Naive thymus-derived CD4-positive, alpha-beta T cell (primary cell): ENCODE data around the gene GPHN. TPM values are rescaled to one million over a fixed set of nuclear protein-coding genes. Genes with fewer than 3 reads are reported as not detected.
"Not testable (repeated sequence)": the region's sequence is repeated elsewhere in the genome, so short reads cannot be mapped to it uniquely, and the experiment has no call there.

Experiments used
- ATAC-seq: fragments of 150-1000 bp; cut with Tn5 transposase; 2 replicates; pipeline ENCODE4 v1.10.0; 2021; ENCODE audit warnings: mild to moderate bottlenecking, moderate library complexity
- CTCF ChIA-PET: fragments of 350-600 bp; sonication (Branson Sonifier 250); formaldehyde crosslinking; loops from one replicate; lab custom pipeline; 2021; ENCODE audit warnings: antibody characterized with exemption; lab: Charles Lee
- POLR2A ChIA-PET: fragments of 350-600 bp; sonication (Branson Sonifier 250); formaldehyde crosslinking; loops from one replicate; lab custom pipeline; 2021; ENCODE audit warnings: antibody characterized with exemption, inconsistent platforms; lab: Charles Lee
- DNase-seq, 9 donors: peaks; one replicate each; pipeline versions ENCODE4 v3.0.0 to v3.0.0-alpha.2; 2020 to 2022; ENCODE audit warnings: mixed read lengths in 1 of 9
- H3K27ac ChIP-seq: one replicate; pipeline ENCODE4 v1.7.0; 2013; ENCODE audit warnings: mild to moderate bottlenecking, low read depth, low read length, moderate library complexity
- H3K27me3 ChIP-seq, 2 donors: one replicate each; pipeline ENCODE4 v1.7.0; 2013; ENCODE audit warnings: low read length in 2 of 2, mild to moderate bottlenecking in 2 of 2, moderate library complexity in 2 of 2; ENCODE audit not compliant: control insufficient read depth in 2 of 2, insufficient read depth in 2 of 2
- H3K36me3 ChIP-seq, 3 experiments: 1 replicate in 2 of 3; 2 replicates in 1 of 3; pipeline ENCODE4 v1.7.0; 2013; ENCODE audit warnings: low read length in 3 of 3, mild to moderate bottlenecking in 3 of 3, moderate library complexity in 1 of 3; ENCODE audit not compliant: insufficient read depth in 3 of 3, control insufficient read depth in 2 of 3
- H3K4me1 ChIP-seq, 2 donors: one replicate each; pipeline ENCODE4 v1.7.0; 2013; ENCODE audit warnings: low read length in 2 of 2, mild to moderate bottlenecking in 2 of 2, moderate library complexity in 1 of 2; ENCODE audit not compliant: control insufficient read depth in 2 of 2, insufficient read depth in 2 of 2
- H3K4me3 ChIP-seq: 2 replicates; pipeline ENCODE4 v1.7.0; 2013; ENCODE audit warnings: mild to moderate bottlenecking, low read length
- H3K9me3 ChIP-seq, 3 experiments: 1 replicate in 2 of 3; 2 replicates in 1 of 3; pipeline ENCODE4 v1.7.0; 2013; ENCODE audit warnings: low read length in 3 of 3; ENCODE audit not compliant: control insufficient read depth in 2 of 3
- H3K27ac Mint-ChIP-seq, 9 donors: one replicate each; pipeline ENCODE4 v1.8.0; 2020 to 2022; ENCODE audit warnings: mixed read lengths in 9 of 9, mild to moderate bottlenecking in 8 of 9, moderate library complexity in 5 of 9, inconsistent platforms in 2 of 9
- H3K27me3 Mint-ChIP-seq, 5 donors: one replicate each; pipeline ENCODE4 v1.8.0; 2021 to 2022; ENCODE audit warnings: mixed read lengths in 5 of 5, mild to moderate bottlenecking in 1 of 5
- H3K36me3 Mint-ChIP-seq, 5 donors: one replicate each; pipeline ENCODE4 v1.8.0; 2020 to 2022; ENCODE audit warnings: mixed read lengths in 5 of 5, mild to moderate bottlenecking in 3 of 5, inconsistent platforms in 1 of 5
- H3K4me1 Mint-ChIP-seq, 7 donors: one replicate each; pipeline ENCODE4 v1.8.0; 2020 to 2022; ENCODE audit warnings: mixed read lengths in 7 of 7, mild to moderate bottlenecking in 3 of 7, inconsistent platforms in 1 of 7
- H3K4me3 Mint-ChIP-seq, 10 donors: one replicate each; pipeline ENCODE4 v1.8.0; 2020 to 2022; ENCODE audit warnings: mild to moderate bottlenecking in 10 of 10, mixed read lengths in 10 of 10, moderate library complexity in 6 of 10, inconsistent platforms in 2 of 10
- H3K9me3 Mint-ChIP-seq, 11 donors: one replicate each; pipeline ENCODE4 v1.8.0; 2020 to 2022; ENCODE audit warnings: mixed read lengths in 11 of 11, mild to moderate bottlenecking in 4 of 11, inconsistent platforms in 1 of 11, moderate library complexity in 1 of 11
- intact Hi-C, 2 donors: fragments of 100-400 bp; cut with micrococcal nuclease; formaldehyde crosslinking; loops; one replicate each; pipeline ENCODE4 v1.15.1; 2023
- polyA plus RNA-seq, 2 donors: library from polyadenylated mRNA; unstranded; fragments of 300-500 nt; fragmentation: Illumina TruSeq; gene quantifications; one replicate each; pipeline ENCODE4 v1.2.3, GENCODE V29; 2021
- total RNA-seq, 6 experiments: library from RNA in 5 of 6; stranded (reverse) in 5 of 6; gene quantifications; 1 replicate in 5 of 6; 2 replicates in 1 of 6; pipeline ENCODE4 v1.2.3 and lab custom pipeline; 2021 to 2026

GPHN gene
- total and polyA plus RNA-seq, 7 experiments from 2014 or later = 6.0 to 28.1 (median 14.3) TPM

GRCh38 chr14:67050896-67051295 lies 542.9 kb downstream of the GPHN start:
- peaks cover 0 to 6% (median 0%) of the 10 kb centered on the region in 7 donors for H3K4me1 Mint-ChIP-seq
- intact Hi-C loops = no loop called here
- H3K4me3 ChIP-seq = no peak overlapping the region
- H3K4me1 ChIP-seq = no peaks in the 10 kb centered on the region
- H3K36me3 ChIP-seq = no peaks in the 10 kb centered on the region
- no peak overlapping the region for H3K27ac Mint-ChIP-seq
- H3K27ac ChIP-seq = no peak overlapping the region
- H3K27me3 ChIP-seq = no peaks in the 10 kb centered on the region
- H3K27me3 Mint-ChIP-seq = no peaks in the 10 kb centered on the region
- peaks cover 0 to 8% (median 0%) of the 10 kb centered on the region in 3 experiments for H3K9me3 ChIP-seq
- no peak for DNase-seq
- no peak overlapping the region for H3K4me3 Mint-ChIP-seq
- H3K9me3 Mint-ChIP-seq = peaks cover 4 to 44% (median 24%) of the 10 kb centered on the region in 11 donors
- ATAC-seq = no peak
- ChIA-PET POLR2A (no interaction called here), CTCF (no interaction called here)
- peaks cover 16 to 34% (median 26%) of the 10 kb centered on the region in 5 donors for H3K36me3 Mint-ChIP-seq

- Histone ChIP-seq H3K27me3 (no peaks in the 10 kb centered on the region), H3K4me1 (no peaks in the 10 kb centered on the region), H3K9me3 (peaks cover 0 to 8% (median 0%) of the 10 kb centered on the region in 3 experiments), H3K36me3 (no peaks in the 10 kb centered on the region), H3K27ac (no peak overlapping the region), H3K4me3 (no peak overlapping the region)
- Mint-ChIP-seq H3K9me3 (peaks cover 1 to 39% (median 18%) of the 10 kb centered on the region in 11 donors), H3K4me1 (no peaks in the 10 kb centered on the region), H3K27me3 (no peaks in the 10 kb centered on the region), H3K27ac (no peak overlapping the region), H3K36me3 (peaks cover 10 to 25% (median 24%) of the 10 kb centered on the region in 5 donors), H3K4me3 (no peak overlapping the region)
- ChIA-PET POLR2A (no interaction called here), CTCF (no interaction called here)
- intact Hi-C loops = no loop called here
- no peak for DNase-seq
- ATAC-seq = no peak
These were observed 548.7 kb downstream of the GPHN start for GRCh38 chr14:67056684-67057083.

- H3K4me1 Mint-ChIP-seq = no peaks in the 10 kb centered on the region
- H3K36me3 ChIP-seq = no peaks in the 10 kb centered on the region
- H3K27ac ChIP-seq = no peak overlapping the region
- CTCF ChIA-PET = no interaction called here
- H3K36me3 Mint-ChIP-seq = peaks cover 12 to 42% (median 30%) of the 10 kb centered on the region in 5 donors
- no peaks in the 10 kb centered on the region for H3K27me3 Mint-ChIP-seq
- H3K27me3 ChIP-seq = no peaks in the 10 kb centered on the region
- no peak overlapping the region for H3K4me3 ChIP-seq
- no peak overlapping the region for H3K4me3 Mint-ChIP-seq
- H3K4me1 ChIP-seq = no peaks in the 10 kb centered on the region
- no peak overlapping the region for H3K27ac Mint-ChIP-seq
- POLR2A ChIA-PET = no interaction called here
- no peak for ATAC-seq
- no peaks in the 10 kb centered on the region for H3K9me3 ChIP-seq
- peaks cover 1 to 32% (median 8%) of the 10 kb centered on the region in 11 donors for H3K9me3 Mint-ChIP-seq
- intact Hi-C loops = no loop called here
- no peak for DNase-seq
These were observed 551.6 kb downstream of the GPHN start for GRCh38 chr14:67059596-67059995.

GRCh38 chr14:67060546-67060945 lies 552.6 kb downstream of the GPHN start:
- H3K4me3 ChIP-seq = no peak overlapping the region
- H3K36me3 ChIP-seq = no peaks in the 10 kb centered on the region
- Mint-ChIP-seq H3K27ac (no peak overlapping the region), H3K4me3 (no peak overlapping the region), H3K9me3 (peaks cover 1 to 31% (median 9%) of the 10 kb centered on the region in 11 donors), H3K36me3 (peaks cover 18 to 45% (median 34%) of the 10 kb centered on the region in 5 donors), H3K4me1 (peaks cover 0 to 1% (median 0%) of the 10 kb centered on the region in 7 donors), H3K27me3 (no peaks in the 10 kb centered on the region)
- intact Hi-C loops = no loop called here
- no peak overlapping the region for H3K27ac ChIP-seq
- ATAC-seq (no peak), DNase-seq (no peak)
- H3K4me1 ChIP-seq = no peaks in the 10 kb centered on the region
- H3K9me3 ChIP-seq = no peaks in the 10 kb centered on the region
- POLR2A ChIA-PET = no interaction called here
- no peaks in the 10 kb centered on the region for H3K27me3 ChIP-seq
- CTCF ChIA-PET = no interaction called here

GRCh38 chr14:67067070-67067814 lies 559.3 kb downstream of the GPHN start:
- H3K4me1 ChIP-seq, POLR2A ChIA-PET, CTCF ChIA-PET, ATAC-seq, H3K4me3 ChIP-seq, H3K9me3 ChIP-seq, intact Hi-C loops, H3K36me3 ChIP-seq, H3K27ac Mint-ChIP-seq, H3K27me3 ChIP-seq, H3K27ac ChIP-seq, H3K27me3 Mint-ChIP-seq: not testable (repeated sequence)
- H3K36me3 Mint-ChIP-seq = peaks cover 19 to 53% (median 42%) of the 10 kb centered on the region in 5 donors
- H3K4me1 Mint-ChIP-seq = peaks cover 2 to 25% (median 11%) of the 10 kb centered on the region in 7 donors
- peak in 5 of 9 donors; percentile 1 to 25 (median 9) for DNase-seq
- peak overlapping the region in 2 of 10 donors; percentile 11 to 48 for H3K4me3 Mint-ChIP-seq
- peaks cover 0 to 26% (median 13%) of the 10 kb centered on the region in 11 donors for H3K9me3 Mint-ChIP-seq

- Mint-ChIP-seq H3K4me3 (peak overlapping the region in 1 of 10 donors; percentile 10), H3K9me3 (peaks cover 2 to 23% (median 11%) of the 10 kb centered on the region in 11 donors), H3K36me3 (peaks cover 19 to 48% (median 35%) of the 10 kb centered on the region in 5 donors), H3K27ac (no peak overlapping the region), H3K4me1 (peaks cover 2 to 25% (median 11%) of the 10 kb centered on the region in 7 donors), H3K27me3 (no peaks in the 10 kb centered on the region)
- intact Hi-C loops = no loop called here
- H3K36me3 ChIP-seq = no peaks in the 10 kb centered on the region
- no peaks in the 10 kb centered on the region for H3K9me3 ChIP-seq
- H3K4me3 ChIP-seq = no peak overlapping the region
- DNase-seq = no peak
- H3K27me3 ChIP-seq = no peaks in the 10 kb centered on the region
- no peaks in the 10 kb centered on the region for H3K4me1 ChIP-seq
- H3K27ac ChIP-seq = no peak overlapping the region
- CTCF ChIA-PET = interaction anchor here (0.7 kb wide), 1 partner anchor 1349 kb away, joined by 3 read pairs; no protein-coding TSS in a partner anchor
- no peak for ATAC-seq
- POLR2A ChIA-PET = no interaction called here
These were observed 560.3 kb downstream of the GPHN start for GRCh38 chr14:67068251-67068650.
